SIG-M5 (cell line): ENCODE data around the gene NR1H2.

Experiments
- DNase-seq: peaks from one replicate; lab custom pipeline; 2025; lab: John Stamatoyannopoulos, UW

Gene NR1H2

GRCh38 chr19:50423279-50424113, 47.2 kb downstream of the NR1H2 start:
- no peak for DNase-seq

GRCh38 chr19:50425581-50425980, 49.3 kb downstream of the NR1H2 start:
- DNase-seq, result no peak

GRCh38 chr19:50427318-50427925, 51.2 kb downstream of the NR1H2 start:
- no peak for DNase-seq

GRCh38 chr19:50427997-50428425, 51.8 kb downstream of the NR1H2 start:
- DNase-seq, result peak; percentile 47

- DNase-seq, result no peak
Measured at GRCh38 chr19:50428772-50429463, 52.7 kb downstream of the NR1H2 start.

- no peak for DNase-seq
Measured at GRCh38 chr19:50430888-50431342, 54.7 kb downstream of the NR1H2 start.

GRCh38 chr19:50431343-50432220, 55.3 kb downstream of the NR1H2 start:
- no peak for DNase-seq

- DNase-seq, result no peak
Measured at GRCh38 chr19:50432221-50433028, 56.2 kb downstream of the NR1H2 start, which contains the start of gene MYBPC2. Gene MYBPC2 (plus strand): TSS chr19:50432892. CDS start chr19:50432954, 62 bp downstream.
